GM18951 (cell line): ENCODE measurements around the gene TXLNG.

Experiments used
- POLR2A ChIP-seq: IDR thresholded peaks from 4 replicates; pipeline ENCODE4 v1.6.1; 2011; ENCODE audit warnings: mild to moderate bottlenecking; ENCODE audit not compliant: insufficient read length, insufficient read depth; ENCODE audit errors: extremely low read depth
- in situ Hi-C: fragments of 300-500 bp; cut with MboI; formaldehyde crosslinking; loops from one replicate; pipeline ENCODE4 v1.12.0; 2022; ENCODE audit warnings: low sequenced_read_pairs, mixed read lengths, inconsistent platforms; ENCODE audit not compliant: unreplicated experiment

TXLNG gene

GRCh38 chrX:16804923-16805464 lies 18.7 kb downstream of the TXLNG start:
- in situ Hi-C loops, result no loop called here
- TF ChIP-seq POLR2A, result no peak

- in situ Hi-C loops, result no loop called here
- TF ChIP-seq POLR2A, result no peak
These were observed 21.3 kb downstream of the TXLNG start for GRCh38 chrX:16807548-16807947.

- no peak for TF ChIP-seq POLR2A
- in situ Hi-C loops, result no loop called here
These were observed 21.8 kb downstream of the TXLNG start for GRCh38 chrX:16807976-16808542.

GRCh38 chrX:16814597-16814996 lies 28.3 kb downstream of the TXLNG start:
- in situ Hi-C loops, result no loop called here
- no peak for TF ChIP-seq POLR2A

GRCh38 chrX:16819634-16820033 lies 33.4 kb downstream of the TXLNG start:
- no peak for TF ChIP-seq POLR2A
- in situ Hi-C loops, result no loop called here

GRCh38 chrX:16822723-16823122 lies 36.5 kb downstream of the TXLNG start:
- TF ChIP-seq POLR2A, result no peak
- in situ Hi-C loops, result no loop called here

- in situ Hi-C loops, result no loop called here
These were observed 39.2 kb downstream of the TXLNG start for GRCh38 chrX:16825264-16826035.

GRCh38 chrX:16826207-16826606 lies 39.9 kb downstream of the TXLNG start:
- in situ Hi-C loops, result no loop called here
- TF ChIP-seq POLR2A, result no peak

More at GRCh38 chrX:16825264-16826035, 39.2 kb downstream of the TXLNG start:
- no peak for TF ChIP-seq POLR2A

GRCh38 chrX:16827225-16827624 lies 41.0 kb downstream of the TXLNG start:
- TF ChIP-seq POLR2A, result no peak
- in situ Hi-C loops, result no loop called here

GRCh38 chrX:16828124-16828908 lies 42.0 kb downstream of the TXLNG start:
- in situ Hi-C loops, result no loop called here
- no peak for TF ChIP-seq POLR2A

- in situ Hi-C loops, result no loop called here
- no peak for TF ChIP-seq POLR2A
These were observed 46.0 kb downstream of the TXLNG start for GRCh38 chrX:16832301-16832700.

- TF ChIP-seq POLR2A, result no peak
These were observed 48.5 kb downstream of the TXLNG start for GRCh38 chrX:16834806-16835205.

GRCh38 chrX:16836371-16836770 lies 50.1 kb downstream of the TXLNG start:
- in situ Hi-C loops, result no loop called here
- TF ChIP-seq POLR2A, result no peak

More at GRCh38 chrX:16834806-16835205, 48.5 kb downstream of the TXLNG start:
- in situ Hi-C loops, result no loop called here
